Smooth muscle cell (in vitro differentiated cells): ENCODE data around the gene GLA. TPM values are rescaled to one million over a fixed set of nuclear protein-coding genes. Genes with fewer than 3 reads are reported as not detected.

Experiments
- DNase-seq: peaks from one replicate; lab custom pipeline; 2025; ENCODE audit not compliant: unreplicated experiment; lab: John Stamatoyannopoulos, UW
- H2AFZ ChIP-seq: fragments of 200-600 bp; sonication (generic); 2 replicates; pipeline ENCODE4 v1.6.0; 2016; ENCODE audit warnings: antibody characterized with exemption, low read depth, mild to moderate bottlenecking
- H3F3A ChIP-seq: fragments of 200-600 bp; sonication (generic); 2 replicates; pipeline ENCODE4 v1.6.0; 2017; ENCODE audit warnings: antibody characterized with exemption, low read depth
- H3K27ac ChIP-seq: fragments of 200-600 bp; sonication (generic); 2 replicates; pipeline ENCODE4 v1.5.1; 2016; ENCODE audit warnings: low read depth, mild to moderate bottlenecking
- H3K27me3 ChIP-seq: fragments of 200-600 bp; sonication (generic); 2 replicates; pipeline ENCODE4 v1.6.1; 2016; ENCODE audit warnings: low read depth, mild to moderate bottlenecking
- H3K36me3 ChIP-seq: fragments of 200-600 bp; sonication (generic); 2 replicates; pipeline ENCODE4 v1.5.1; 2016; ENCODE audit warnings: low read depth
- H3K4me1 ChIP-seq: fragments of 200-600 bp; sonication (generic); 2 replicates; pipeline ENCODE4 v1.5.1; 2016; ENCODE audit warnings: low read depth
- H3K4me2 ChIP-seq: fragments of 200-600 bp; sonication (generic); 2 replicates; pipeline ENCODE4 v1.6.0; 2016; ENCODE audit warnings: mild to moderate bottlenecking
- H3K4me3 ChIP-seq: fragments of 200-600 bp; sonication (generic); 2 replicates; pipeline ENCODE4 v1.5.1; 2016; ENCODE audit warnings: mild to moderate bottlenecking
- H3K79me2 ChIP-seq: fragments of 200-600 bp; sonication (generic); 2 replicates; pipeline ENCODE4 v1.6.0; 2016; ENCODE audit warnings: low read depth, mild to moderate bottlenecking
- H3K9ac ChIP-seq: fragments of 200-600 bp; sonication (generic); 2 replicates; pipeline ENCODE4 v1.6.0; 2016; ENCODE audit warnings: low read depth
- H3K9me3 ChIP-seq: fragments of 200-600 bp; sonication (generic); replicated peaks from 2 replicates; pipeline ENCODE4 v1.5.1; 2016; ENCODE audit warnings: low read depth
- H4K20me1 ChIP-seq: fragments of 200-600 bp; sonication (generic); 2 replicates; pipeline ENCODE4 v1.6.0; 2016; ENCODE audit warnings: low read depth
- WGBS: methylation state at CpG from one replicate; pipeline ENCODE4 v1.1.7; 2016; ENCODE audit warnings: low lambda C conversion rate; 5-methylcytosine and 5-hydroxymethylcytosine counted together
- polyA plus RNA-seq: library from polyadenylated mRNA; unstranded; fragments of >200 nt; fragmentation: Nextera tagmentation; extraction: Ambion mirVana; gene quantifications from 2 replicates; pipeline ENCODE4 v1.2.1, GENCODE V29; 2016
- total RNA-seq: library from RNA; depleted of rRNA; stranded (reverse); fragments of >200 nt; gene quantifications from 2 replicates; pipeline ENCODE4 v1.2.3, GENCODE V29; 2014
- TF ChIP-seq, protein P1 (sequence below): fragments of 200-600 bp; sonication (generic); IDR thresholded peaks from 2 replicates; pipeline ENCODE4 v1.5.1; 2017; ENCODE audit warnings: borderline replicate concordance, mild to moderate bottlenecking, antibody characterized with exemption; ENCODE audit not compliant: insufficient read depth, poor library complexity, severe bottlenecking

The GLA gene
- total RNA-seq (41.2 and 54.0 TPM in 2 replicates), polyA plus RNA-seq (43.2 and 46.9 TPM in 2 replicates)

DNA sequence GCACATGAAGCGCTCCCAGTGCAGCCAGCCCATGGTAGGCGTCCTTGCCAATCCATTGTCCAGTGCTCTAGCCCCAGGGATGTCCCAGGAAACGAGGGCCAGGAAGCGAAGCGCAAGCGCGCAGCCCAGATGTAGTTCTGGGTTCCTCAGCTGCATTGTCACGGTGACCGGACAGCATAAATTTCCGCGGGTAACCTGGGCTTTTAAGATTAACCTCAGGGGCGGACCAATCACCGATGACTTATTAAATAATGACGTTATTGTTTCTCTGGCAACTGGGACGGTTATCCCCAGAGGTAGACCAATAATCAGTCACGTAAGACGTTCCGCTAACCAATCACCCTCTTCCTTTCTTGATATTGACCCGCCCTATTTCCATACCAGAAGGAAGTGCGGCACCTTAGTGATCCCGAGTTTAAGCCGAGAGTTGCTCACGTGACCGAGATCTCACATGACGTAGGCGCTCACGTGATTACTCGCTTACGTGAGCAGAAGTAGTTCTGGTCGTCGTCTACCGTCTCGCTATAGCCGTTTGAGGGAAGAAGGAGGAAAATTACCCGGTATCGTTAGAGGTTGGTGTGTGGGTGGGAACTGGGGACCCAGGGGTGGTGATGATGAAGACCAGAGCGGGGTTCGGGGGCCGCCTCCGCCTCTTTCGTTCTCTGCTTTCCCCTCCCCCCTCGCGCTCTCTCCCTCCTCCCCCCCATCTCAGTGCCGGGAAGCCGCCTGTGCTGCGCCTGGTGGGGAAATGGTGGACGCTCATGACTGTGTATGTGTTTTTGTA, at the start of gene GLA, which contains the start of gene HNRNPH2:
GLA (minus strand) TSS at position 178 of the 784 bp plus-strand sequence; CDS start at position 156, 22 bp downstream.
HNRNPH2 (plus strand) TSS at position 475 of the 784 bp plus-strand sequence. CDS start 3,767 bp downstream, outside the sequence.
- Histone ChIP-seq H2AFZ (peak within 1 kb of the TSS; percentile 10), H3K9me3 (no peaks in the 10 kb centered on the region), H3K27me3 (no peaks in the 10 kb centered on the region), H3F3A (no peaks in the 10 kb centered on the region), H3K4me1 (peaks cover 22% of the 10 kb centered on the region), H3K79me2 (peaks cover 47% of the 10 kb centered on the region), H3K4me2 (peak within 1 kb of the TSS; percentile 84), H3K27ac (peak within 1 kb of the TSS; percentile 99), H3K36me3 (no peaks in the 10 kb centered on the region), H3K4me3 (peak within 1 kb of the TSS; percentile 66), H4K20me1 (peaks cover 18% of the 10 kb centered on the region), H3K9ac (peak within 1 kb of the TSS; percentile 98)
- 49% methylated on average over 38 of the region's 47 CpGs for WGBS
- TF ChIP-seq, protein P1, sequence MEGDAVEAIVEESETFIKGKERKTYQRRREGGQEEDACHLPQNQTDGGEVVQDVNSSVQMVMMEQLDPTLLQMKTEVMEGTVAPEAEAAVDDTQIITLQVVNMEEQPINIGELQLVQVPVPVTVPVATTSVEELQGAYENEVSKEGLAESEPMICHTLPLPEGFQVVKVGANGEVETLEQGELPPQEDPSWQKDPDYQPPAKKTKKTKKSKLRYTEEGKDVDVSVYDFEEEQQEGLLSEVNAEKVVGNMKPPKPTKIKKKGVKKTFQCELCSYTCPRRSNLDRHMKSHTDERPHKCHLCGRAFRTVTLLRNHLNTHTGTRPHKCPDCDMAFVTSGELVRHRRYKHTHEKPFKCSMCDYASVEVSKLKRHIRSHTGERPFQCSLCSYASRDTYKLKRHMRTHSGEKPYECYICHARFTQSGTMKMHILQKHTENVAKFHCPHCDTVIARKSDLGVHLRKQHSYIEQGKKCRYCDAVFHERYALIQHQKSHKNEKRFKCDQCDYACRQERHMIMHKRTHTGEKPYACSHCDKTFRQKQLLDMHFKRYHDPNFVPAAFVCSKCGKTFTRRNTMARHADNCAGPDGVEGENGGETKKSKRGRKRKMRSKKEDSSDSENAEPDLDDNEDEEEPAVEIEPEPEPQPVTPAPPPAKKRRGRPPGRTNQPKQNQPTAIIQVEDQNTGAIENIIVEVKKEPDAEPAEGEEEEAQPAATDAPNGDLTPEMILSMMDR, result no peak
- peak; percentile 35 for DNase-seq

GRCh38 chrX:101452056-101452455, 44.3 kb upstream of the GLA start:
- H3K4me3 ChIP-seq, result no peak overlapping the region
- H3K79me2 ChIP-seq, result no peaks in the 10 kb centered on the region
- no peaks in the 10 kb centered on the region for H4K20me1 ChIP-seq
- WGBS, result 76% methylated on average over 3 of the region's 3 CpGs
- no peak overlapping the region for H3K9ac ChIP-seq
- no peak overlapping the region for H3K27ac ChIP-seq
- DNase-seq, result no peak
- no peaks in the 10 kb centered on the region for H3K4me1 ChIP-seq
- H3K36me3 ChIP-seq, result no peaks in the 10 kb centered on the region
- no peak overlapping the region for H3K4me2 ChIP-seq
- TF ChIP-seq, protein P1, result no peak
- H3K9me3 ChIP-seq, result no peaks in the 10 kb centered on the region
- no peaks in the 10 kb centered on the region for H3F3A ChIP-seq
- H3K27me3 ChIP-seq, result no peaks in the 10 kb centered on the region
- H2AFZ ChIP-seq, result no peak overlapping the region

DNA sequence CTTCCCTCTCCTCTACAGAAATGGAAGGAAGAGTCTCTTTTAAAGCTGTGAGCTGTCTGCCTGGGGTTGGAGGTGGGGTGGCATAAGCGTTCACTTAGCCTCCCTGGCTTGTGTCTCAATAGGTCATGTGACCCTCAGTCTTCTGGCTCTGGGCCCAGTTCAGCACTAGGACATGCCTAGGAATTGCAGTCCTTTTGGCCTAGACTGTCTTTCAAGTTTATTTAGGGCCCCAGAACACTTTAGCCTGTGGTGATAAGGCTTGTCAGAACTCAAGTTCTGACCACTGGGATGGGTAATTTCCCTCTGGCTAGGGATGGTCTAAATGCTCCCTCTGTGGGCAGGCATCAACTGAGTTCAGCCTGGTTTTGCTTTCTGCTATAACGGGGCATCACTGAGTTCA, 43.2 kb upstream of the GLA start:
- H3K36me3 ChIP-seq, result no peaks in the 10 kb centered on the region
- H4K20me1 ChIP-seq, result no peaks in the 10 kb centered on the region
- H3K4me2 ChIP-seq, result no peak overlapping the region
- H3K9me3 ChIP-seq, result no peaks in the 10 kb centered on the region
- no peak overlapping the region for H3K27ac ChIP-seq
- no peak overlapping the region for H3K9ac ChIP-seq
- H2AFZ ChIP-seq, result no peak overlapping the region
- H3K4me3 ChIP-seq, result no peak overlapping the region
- TF ChIP-seq, protein P1, result no peak
- H3K27me3 ChIP-seq, result no peaks in the 10 kb centered on the region
- no peaks in the 10 kb centered on the region for H3K4me1 ChIP-seq
- H3K79me2 ChIP-seq, result no peaks in the 10 kb centered on the region
- 47% methylated on average over 2 of the region's 2 CpGs for WGBS
- H3F3A ChIP-seq, result no peaks in the 10 kb centered on the region
- no peak for DNase-seq
